ENCODE results near the gene MOB3B.

MOB3B gene

DNA sequence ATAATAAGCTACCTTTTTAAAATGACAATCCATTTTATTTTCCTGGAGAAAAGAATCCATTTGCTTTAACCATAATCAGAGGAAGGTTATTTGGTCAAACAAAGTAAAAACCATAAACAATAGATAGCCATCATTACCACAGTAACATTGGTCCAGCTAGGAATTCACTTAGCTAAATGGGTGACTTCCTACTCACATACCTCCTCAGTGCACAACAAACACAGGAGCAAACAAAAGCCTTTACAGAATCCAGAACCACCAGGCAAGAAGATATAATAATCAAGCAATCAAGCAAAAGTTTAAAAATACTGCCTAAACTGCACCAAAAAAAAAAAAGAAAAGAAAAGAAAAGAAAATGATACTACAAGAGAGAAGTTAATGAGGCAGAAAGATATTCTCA, 6.5 kb downstream of the MOB3B start:
- Histone ChIP-seq H3F3A (ENCODE audit: control insufficient read depth, insufficient read depth) (no peaks in the 10 kb centered on the region), H4K20me1 (ENCODE audit: control insufficient read depth, insufficient read depth, low read depth, low read length) (no peaks in the 10 kb centered on the region), H3K27ac (ENCODE audit: low read depth, low read length) (no peak overlapping the region), H3K4me1 (ENCODE audit: control insufficient read depth, low read length) (no peaks in the 10 kb centered on the region), H3K4me2 (ENCODE audit: low read length) (no peak overlapping the region), H3K79me2 (ENCODE audit: control insufficient read depth, low read length) (no peaks in the 10 kb centered on the region), H3K27me3 (ENCODE audit: control insufficient read depth, low read length) (peaks cover 24% of the 10 kb centered on the region), H3K9me2 (replicated peaks; ENCODE audit: control insufficient read depth, low read length) (no peaks in the 10 kb centered on the region), H3K4me3 (ENCODE audit: low read length) (no peak overlapping the region), H3K9me3 (ENCODE audit: control insufficient read depth, insufficient read depth, low read length) (no peaks in the 10 kb centered on the region), H3K36me3 (ENCODE audit: control insufficient read depth, low read length) (no peaks in the 10 kb centered on the region)
- TF ChIP-seq, protein P1, sequence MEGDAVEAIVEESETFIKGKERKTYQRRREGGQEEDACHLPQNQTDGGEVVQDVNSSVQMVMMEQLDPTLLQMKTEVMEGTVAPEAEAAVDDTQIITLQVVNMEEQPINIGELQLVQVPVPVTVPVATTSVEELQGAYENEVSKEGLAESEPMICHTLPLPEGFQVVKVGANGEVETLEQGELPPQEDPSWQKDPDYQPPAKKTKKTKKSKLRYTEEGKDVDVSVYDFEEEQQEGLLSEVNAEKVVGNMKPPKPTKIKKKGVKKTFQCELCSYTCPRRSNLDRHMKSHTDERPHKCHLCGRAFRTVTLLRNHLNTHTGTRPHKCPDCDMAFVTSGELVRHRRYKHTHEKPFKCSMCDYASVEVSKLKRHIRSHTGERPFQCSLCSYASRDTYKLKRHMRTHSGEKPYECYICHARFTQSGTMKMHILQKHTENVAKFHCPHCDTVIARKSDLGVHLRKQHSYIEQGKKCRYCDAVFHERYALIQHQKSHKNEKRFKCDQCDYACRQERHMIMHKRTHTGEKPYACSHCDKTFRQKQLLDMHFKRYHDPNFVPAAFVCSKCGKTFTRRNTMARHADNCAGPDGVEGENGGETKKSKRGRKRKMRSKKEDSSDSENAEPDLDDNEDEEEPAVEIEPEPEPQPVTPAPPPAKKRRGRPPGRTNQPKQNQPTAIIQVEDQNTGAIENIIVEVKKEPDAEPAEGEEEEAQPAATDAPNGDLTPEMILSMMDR (IDR thresholded peaks at IDR 0.05; ENCODE audit: low read depth, low read length, poor library complexity, severe bottlenecking) = no peak

DNA sequence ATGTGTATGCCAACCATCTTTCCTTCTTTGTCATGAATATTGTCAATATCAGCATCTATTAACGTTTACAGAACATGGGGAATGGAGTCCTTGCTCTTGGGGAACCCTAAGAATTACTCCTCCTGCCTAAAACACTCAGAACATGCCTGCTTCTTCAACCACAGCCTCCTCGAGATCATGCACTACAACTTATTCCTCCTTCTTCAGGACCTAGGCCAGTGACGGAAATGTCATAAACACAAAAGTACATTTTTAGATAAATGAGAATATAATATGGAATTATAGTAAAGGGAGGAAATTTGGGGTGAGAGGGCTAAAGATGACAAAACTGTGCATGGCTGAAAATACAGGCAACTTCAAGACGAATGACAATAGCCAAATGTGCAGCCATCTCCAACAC, 8.6 kb downstream of the MOB3B start:
- Histone ChIP-seq H3F3A (ENCODE audit: control insufficient read depth, insufficient read depth) (no peaks in the 10 kb centered on the region), H3K36me3 (ENCODE audit: control insufficient read depth, low read length) (no peaks in the 10 kb centered on the region), H3K4me2 (ENCODE audit: low read length) (no peak overlapping the region), H3K79me2 (ENCODE audit: control insufficient read depth, low read length) (no peaks in the 10 kb centered on the region), H3K4me1 (ENCODE audit: control insufficient read depth, low read length) (no peaks in the 10 kb centered on the region), H3K27me3 (ENCODE audit: control insufficient read depth, low read length) (peaks cover 6% of the 10 kb centered on the region), H3K27ac (ENCODE audit: low read depth, low read length) (no peak overlapping the region), H3K9me3 (ENCODE audit: control insufficient read depth, insufficient read depth, low read length) (no peaks in the 10 kb centered on the region), H3K9me2 (replicated peaks; ENCODE audit: control insufficient read depth, low read length) (no peaks in the 10 kb centered on the region), H4K20me1 (ENCODE audit: control insufficient read depth, insufficient read depth, low read depth, low read length) (no peaks in the 10 kb centered on the region), H3K4me3 (ENCODE audit: low read length) (no peak overlapping the region)
- TF ChIP-seq, protein P1 (IDR thresholded peaks at IDR 0.05; ENCODE audit: low read depth, low read length, poor library complexity, severe bottlenecking) = no peak
- no peak for TF ChIP-seq EZH2phosphoT487 (IDR thresholded peaks at IDR 0.05; ENCODE audit: borderline replicate concordance, low read length)

DNA sequence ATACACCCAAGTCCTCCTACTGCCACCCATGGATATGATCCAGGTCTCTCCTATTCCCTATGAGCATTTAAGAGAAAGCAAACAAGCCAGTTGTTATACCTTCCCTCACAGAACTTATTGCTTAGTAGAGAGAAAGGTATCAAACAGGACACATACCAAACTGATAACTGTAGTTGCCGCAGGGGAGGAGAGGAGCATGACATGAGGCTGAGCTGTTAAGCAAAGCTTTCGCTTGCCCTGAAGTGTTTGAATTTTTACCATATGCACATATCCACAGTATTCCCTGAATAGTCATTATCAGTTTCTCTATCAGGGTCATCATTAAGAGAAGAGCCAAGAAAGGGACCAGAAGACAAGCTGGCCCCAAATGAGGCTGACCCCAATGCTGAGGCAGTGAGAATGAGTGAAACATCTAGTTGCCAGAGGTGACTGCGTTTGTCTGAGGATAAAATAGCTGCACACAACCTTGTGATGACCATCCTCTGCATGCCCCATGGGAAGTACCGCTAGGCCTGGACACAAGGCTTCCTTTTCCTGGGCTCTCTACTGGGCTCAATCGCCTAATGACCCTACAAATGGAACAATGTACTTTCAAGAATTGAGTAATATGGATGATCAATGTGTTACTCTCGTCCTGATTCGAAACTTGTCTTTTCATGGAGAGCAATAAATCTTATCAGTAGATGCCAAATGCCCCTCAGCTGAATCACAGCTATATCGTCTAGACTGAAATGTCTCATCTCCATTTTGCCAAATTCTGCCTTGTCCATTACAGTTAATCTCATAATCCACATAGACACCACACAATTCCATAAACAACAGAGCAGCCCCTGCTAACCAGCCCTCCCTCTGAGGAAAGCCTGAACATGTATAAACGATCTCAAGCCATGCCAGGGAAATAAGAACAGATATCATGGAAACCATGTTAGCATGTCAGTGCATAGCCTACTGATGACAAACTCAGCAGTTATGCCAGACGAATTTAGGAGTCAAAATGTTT, 9.8 kb downstream of the MOB3B start:
- Histone ChIP-seq H3K9me3 (ENCODE audit: control insufficient read depth, insufficient read depth, low read length) (no peaks in the 10 kb centered on the region), H3K4me3 (ENCODE audit: low read length) (no peak overlapping the region), H3F3A (ENCODE audit: control insufficient read depth, insufficient read depth) (no peaks in the 10 kb centered on the region), H3K36me3 (ENCODE audit: control insufficient read depth, low read length) (no peaks in the 10 kb centered on the region), H3K27ac (ENCODE audit: low read depth, low read length) (no peak overlapping the region), H3K4me1 (ENCODE audit: control insufficient read depth, low read length) (no peaks in the 10 kb centered on the region), H3K27me3 (ENCODE audit: control insufficient read depth, low read length) (peaks cover 5% of the 10 kb centered on the region; the same call in 1 of the 2 replicates), H3K4me2 (ENCODE audit: low read length) (no peak overlapping the region), H4K20me1 (ENCODE audit: control insufficient read depth, insufficient read depth, low read depth, low read length) (no peaks in the 10 kb centered on the region), H3K9me2 (replicated peaks; ENCODE audit: control insufficient read depth, low read length) (no peaks in the 10 kb centered on the region), H3K79me2 (ENCODE audit: control insufficient read depth, low read length) (no peaks in the 10 kb centered on the region)
- TF ChIP-seq EZH2phosphoT487 (IDR thresholded peaks at IDR 0.05; ENCODE audit: borderline replicate concordance, low read length) = no peak
- TF ChIP-seq, protein P1 (IDR thresholded peaks at IDR 0.05; ENCODE audit: low read depth, low read length, poor library complexity, severe bottlenecking) = no peak
